OCI-LY1 (cell line): ENCODE measurements around the gene MPHOSPH8.

Source experiments
- CTCF ChIP-seq: fragments of 200-600 bp; sonication (generic), shearing (Covaris generic); IDR thresholded peaks from 2 replicates; pipeline ENCODE4 v1.5.1; 2017; ENCODE audit warnings: mild to moderate bottlenecking, antibody characterized with exemption, low read length, moderate library complexity, mixed read lengths
- EZH2 ChIP-seq: fragments of 200-600 bp; sonication (generic), shearing (Covaris generic); IDR thresholded peaks from 2 replicates; pipeline ENCODE4 v1.8.0; 2017; ENCODE audit warnings: borderline replicate concordance, mixed run types, mild to moderate bottlenecking, antibody characterized with exemption, low read length, moderate library complexity, mixed read lengths

DNA sequence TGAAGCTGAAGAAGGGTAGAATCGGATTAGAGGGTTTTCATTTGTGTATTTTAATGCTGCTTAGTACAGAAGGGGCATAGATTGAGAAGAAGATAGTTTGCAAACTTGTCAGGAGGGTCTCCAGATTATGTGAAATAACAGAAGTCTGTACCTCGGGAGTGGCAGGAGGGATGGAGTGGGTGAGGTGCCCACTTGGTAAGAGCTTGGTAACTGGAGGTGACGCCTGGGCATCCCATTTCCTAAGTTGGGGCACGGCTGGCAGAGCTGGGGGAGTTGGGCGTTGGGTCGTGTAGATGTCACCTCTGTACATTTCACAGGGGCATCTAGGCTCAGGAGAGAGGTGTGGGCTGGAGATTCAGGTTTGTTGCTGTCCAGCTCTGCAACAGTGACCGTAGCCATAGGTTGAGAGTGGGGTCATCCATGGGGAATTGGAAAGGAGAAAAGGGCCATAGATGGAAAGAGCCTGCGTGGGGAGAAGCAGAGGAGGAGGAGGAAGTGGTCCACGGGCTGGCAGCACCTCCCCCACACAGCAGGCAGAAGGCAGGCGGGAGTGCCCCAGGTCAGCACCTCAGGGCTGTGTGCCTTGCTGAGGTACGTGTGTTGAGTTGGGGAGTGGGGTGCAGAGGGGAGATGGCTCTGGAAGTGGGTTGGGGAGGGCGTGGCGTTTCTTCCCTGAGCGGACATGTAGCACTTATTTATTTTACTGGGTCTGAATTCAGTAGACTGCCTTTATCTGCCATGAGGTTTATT is 31.2 kb downstream of the MPHOSPH8 start:
- no peak for TF ChIP-seq CTCF
- TF ChIP-seq EZH2, result no peak
